HG03432 (cell line): ENCODE measurements around the gene KCTD3.

Source experiments
- ATAC-seq: cut with Tn5 transposase; IDR thresholded peaks from one replicate; pipeline ENCODE4 v1.9.1; 2021; ENCODE audit warnings: mild to moderate bottlenecking, moderate library complexity; ENCODE audit not compliant: unreplicated experiment

Gene KCTD3

DNA sequence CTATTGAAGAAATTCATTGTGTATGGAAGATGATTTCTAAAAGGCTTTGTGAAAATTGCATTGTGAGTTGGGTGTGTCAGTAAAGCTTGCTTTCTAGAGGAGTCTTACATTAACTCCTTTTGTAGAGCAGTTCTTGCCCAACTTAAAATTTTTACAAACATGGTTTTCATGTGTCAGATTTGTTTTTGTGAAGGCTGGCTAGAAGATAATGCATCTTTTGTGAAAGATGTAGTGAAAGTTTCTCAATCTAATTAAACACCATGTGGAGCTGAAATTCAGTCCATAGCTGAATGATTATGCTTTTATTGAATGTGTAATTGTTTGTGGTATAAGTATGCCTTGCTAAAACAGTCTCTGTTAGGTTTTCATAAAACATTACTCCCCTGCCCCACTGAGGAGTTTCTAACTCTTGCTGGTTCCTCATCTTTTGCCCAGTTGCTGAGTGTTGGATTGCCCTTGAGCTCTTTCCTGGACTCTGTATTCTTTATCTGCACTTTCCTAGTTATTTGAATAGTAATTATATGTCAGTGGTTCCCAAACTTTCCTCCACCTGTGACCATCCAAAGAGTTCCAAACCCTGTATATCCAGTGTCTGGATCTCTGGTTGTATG lies 38.0 kb downstream of the KCTD3 start:
- no peak for ATAC-seq

DNA sequence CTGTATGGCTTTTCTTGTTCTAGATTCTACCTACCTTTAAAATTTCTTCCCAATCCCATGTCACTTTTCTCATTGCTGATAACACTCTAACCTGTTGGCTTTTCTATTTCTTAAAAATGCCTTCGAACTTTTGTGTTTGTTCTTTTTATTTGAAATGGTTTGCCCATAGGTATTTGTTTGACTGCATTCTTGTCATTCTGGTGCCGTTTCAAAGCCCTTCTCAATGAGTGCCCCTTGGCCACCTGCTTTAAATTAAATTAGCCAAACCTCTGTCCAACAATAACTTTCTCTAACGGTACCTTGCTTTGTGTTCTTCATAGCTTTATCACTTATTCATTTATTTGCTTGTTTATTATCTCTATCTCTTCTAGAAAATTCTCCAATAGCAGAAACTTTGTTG lies 38.9 kb downstream of the KCTD3 start:
- no peak for ATAC-seq

DNA sequence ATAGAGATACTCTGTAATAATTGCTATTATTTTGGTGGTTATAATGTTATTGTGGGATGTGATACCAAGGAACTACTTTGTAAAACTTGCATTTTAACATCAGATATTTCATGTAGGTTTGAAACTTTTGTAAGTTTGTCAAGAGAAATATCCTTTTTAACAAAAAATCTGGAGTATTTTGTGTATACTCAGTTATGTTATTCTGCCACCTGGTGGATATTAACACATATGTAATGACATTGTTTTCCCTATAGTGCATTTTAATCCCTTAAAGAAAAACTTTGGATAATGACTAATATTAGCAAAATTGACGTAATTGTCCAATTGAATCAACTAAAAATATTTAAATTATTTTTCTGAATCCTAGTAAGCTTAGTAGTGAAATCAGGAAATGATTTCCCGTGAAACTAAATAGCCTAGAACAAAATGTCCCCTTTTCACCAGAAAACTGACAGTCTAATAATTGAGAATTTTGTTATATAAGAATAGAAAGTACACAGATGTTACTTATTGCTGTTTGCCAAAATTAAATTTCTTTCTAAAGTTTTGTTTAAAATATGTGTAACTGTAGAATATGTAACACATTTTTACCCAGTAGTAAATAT lies 39.6 kb downstream of the KCTD3 start:
- peak; percentile 57 for ATAC-seq

DNA sequence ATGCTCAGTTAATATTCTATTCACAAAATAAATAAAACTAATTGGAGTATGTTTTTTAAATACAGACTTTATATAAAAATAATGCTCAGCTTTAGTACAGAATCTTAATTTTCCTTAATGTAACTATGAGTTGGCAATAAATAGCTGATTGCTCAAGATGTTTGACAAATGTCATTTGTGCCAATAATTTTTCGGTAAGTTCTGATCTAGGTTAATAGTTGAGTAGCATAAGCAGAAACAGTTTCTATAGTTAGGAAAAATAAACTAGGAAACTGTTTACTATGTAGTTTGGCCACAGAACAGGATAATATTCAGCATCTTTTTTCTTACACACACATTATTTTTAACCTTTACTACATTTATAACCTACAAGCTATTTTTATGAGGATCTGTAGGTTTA lies 40.3 kb downstream of the KCTD3 start:
- no peak for ATAC-seq

DNA sequence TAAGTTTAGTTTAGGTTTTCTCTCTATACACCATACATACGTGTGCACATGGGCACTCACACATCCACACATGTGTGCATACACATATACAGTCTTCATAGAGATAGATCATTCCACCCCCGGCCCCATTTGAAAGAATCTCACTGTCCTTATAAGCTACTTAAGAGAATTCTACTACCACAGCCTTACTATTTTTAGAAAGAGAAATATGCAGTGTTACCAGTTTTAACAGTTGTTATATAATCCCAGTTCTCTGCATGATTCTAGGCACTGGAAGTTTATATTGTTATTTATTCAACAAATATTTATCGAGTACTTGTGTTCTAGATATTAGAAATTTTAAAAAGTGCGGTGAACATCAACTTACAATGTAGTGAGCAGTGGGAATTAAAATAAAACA lies 41.5 kb downstream of the KCTD3 start:
- ATAC-seq, result no peak

DNA sequence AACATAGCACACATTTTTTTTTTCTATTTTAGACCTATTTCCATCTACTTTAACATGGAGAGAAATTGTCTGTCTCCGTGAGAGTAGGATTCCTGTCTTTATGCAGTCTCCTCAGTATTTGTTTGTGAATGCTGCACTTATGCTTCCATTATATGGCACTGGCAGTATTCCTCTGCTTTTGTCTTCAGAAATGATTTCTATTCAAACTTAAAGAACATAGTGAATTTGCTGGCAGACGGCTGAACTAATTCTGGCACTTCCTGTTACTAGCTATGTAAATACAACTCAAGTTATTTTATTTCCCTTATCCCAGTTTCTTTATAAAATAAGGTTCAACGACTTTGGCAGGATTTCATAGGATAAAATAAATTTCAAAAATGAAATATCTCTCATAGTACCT lies 45.3 kb downstream of the KCTD3 start:
- no peak for ATAC-seq

DNA sequence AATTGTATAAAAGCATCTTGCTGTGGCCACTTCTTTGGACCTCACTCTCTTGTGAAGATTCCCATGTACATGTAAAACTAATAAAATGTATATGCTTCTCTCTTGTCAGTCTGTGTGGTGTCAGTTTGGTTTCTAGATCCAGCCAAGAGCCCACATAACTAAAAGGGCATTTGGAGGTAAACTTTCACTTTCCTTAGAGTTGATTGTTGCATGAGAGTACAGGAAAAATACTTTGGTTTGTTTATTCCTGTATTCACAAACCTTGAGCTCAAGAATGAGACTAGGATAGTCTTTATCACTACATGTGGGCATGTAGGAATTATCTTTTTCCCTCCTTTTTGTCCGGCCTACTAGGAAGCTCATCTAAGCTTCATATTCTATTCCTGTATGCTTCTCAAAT lies 50.9 kb downstream of the KCTD3 start:
- peak; percentile 75 for ATAC-seq

DNA sequence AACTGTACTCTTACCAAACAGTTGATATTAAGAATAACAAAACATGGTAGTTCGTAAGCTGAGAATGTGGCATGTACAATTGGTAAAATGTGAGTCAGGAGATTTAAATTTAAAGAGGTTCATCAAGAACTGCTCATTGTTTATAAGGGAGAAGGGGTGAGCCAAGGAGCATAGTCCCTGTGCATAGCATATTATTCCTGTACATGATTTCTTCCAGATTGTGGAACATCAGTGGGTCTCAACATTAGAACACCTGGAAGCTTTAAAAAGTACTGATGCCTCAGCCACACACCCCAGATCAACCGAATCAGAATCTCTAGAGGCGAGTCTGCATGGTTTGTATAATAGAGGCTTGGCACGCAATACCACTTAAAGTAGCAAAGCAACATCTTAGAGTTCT lies 56.1 kb downstream of the KCTD3 start:
- ATAC-seq, result no peak

DNA sequence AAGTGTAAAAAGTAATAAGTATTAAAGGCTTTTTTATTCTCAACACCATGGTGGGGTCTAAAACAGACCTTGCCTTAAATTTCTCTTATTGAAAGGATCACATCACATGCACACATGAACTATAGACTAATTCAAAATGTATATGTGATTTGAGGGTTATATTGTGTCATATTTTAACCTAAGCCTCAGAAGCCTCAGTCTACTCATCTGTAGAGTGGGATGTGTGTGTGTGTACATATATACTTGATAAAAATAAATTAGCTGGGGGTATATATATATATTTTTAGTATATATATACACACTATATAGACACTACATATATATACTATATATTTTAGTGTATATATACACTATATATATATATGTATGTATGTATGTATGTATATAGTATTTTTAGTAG lies 58.8 kb downstream of the KCTD3 start:
- no peak for ATAC-seq

DNA sequence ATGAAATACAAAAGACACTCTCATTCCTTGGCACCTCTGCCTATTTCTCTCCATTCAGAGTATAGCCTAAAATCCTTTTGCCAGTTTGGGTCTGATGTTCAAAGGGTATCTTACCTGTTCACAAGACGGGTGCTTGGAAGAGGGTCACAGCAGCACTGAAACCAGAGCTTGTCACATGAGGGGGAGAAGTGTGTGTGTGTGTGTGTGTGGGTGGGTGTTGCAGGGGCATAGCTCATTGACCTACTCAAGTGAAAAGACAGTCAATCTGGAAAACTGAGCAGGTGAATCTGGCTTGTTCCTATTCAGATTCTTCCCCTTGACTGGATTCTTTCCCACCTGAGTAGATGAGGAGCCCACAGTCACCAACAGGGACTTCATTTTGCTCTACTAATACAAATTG lies 63.9 kb downstream of the KCTD3 start:
- no peak for ATAC-seq

DNA sequence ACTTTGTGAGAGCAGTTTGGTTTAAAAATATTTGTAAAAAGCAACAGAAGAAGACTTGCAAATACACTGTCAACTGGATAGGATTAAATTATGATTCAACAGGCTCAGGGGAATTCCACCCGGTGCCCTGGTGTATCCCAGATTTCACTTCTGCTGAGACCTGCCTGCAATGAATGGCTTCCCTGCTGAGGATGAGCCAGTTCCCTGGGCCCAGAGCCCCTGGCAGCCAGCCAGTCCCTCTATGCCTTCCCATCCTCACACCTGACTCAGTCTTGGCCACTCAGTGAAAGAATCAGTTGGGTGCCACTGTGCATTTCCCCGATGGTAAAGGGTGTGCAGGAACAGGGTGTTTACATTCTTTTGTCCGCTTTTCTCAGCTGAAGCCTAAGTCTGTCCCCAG lies 64.4 kb downstream of the KCTD3 start:
- no peak for ATAC-seq

DNA sequence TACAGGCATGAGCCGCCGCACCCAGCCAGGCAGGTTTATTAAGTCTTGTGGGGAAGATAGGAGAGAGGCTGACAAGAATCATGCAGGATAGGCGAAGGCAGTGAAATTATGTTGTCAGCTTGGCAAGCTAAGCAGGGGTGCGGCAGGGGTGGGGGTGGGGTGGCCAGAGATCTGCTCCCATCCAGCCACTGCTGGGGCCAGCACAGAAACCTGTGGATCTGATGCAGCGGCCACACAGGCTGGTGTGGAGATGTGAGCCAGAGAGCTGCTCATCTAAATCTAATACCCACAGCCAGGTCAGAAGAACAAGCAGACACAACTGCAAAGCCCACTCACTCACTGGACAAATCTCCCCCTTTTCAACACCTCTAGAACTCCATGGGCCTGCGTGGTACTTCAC lies 68.7 kb downstream of the KCTD3 start:
- ATAC-seq, result no peak

DNA sequence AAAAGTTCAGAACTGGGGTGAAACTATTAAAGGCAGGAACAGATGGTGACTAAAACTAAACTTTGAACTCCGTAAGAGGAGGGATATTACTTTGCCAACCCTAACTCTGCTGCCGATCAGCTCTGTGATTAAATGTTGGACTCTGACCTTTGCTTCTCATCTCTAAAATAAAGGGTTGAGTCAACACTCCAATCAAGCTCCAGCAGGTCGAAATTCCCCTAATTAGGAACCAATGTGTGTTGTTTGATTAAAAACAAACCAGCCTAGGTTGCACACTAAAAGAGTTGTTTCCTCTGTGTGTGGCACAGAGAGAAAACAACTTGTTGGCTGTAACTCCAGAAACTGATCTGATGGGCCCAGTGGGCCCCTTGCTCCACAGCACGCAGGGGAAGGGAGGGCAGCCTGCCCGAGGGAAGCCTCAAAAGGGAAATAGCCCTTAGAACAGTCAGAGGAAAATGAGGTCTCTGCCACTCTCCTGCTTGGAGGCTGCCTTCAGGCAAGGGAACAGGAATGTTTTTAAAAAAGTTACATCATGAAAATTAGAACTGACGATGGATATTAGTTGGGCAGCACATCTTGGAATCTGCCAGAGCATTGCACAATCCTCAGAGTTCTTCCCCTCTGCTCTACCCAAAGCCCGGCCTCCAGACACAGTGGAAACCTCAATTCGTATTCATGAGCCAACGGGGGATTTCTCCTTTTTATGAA lies 69.3 kb downstream of the KCTD3 start:
- peak; percentile 45 for ATAC-seq

DNA sequence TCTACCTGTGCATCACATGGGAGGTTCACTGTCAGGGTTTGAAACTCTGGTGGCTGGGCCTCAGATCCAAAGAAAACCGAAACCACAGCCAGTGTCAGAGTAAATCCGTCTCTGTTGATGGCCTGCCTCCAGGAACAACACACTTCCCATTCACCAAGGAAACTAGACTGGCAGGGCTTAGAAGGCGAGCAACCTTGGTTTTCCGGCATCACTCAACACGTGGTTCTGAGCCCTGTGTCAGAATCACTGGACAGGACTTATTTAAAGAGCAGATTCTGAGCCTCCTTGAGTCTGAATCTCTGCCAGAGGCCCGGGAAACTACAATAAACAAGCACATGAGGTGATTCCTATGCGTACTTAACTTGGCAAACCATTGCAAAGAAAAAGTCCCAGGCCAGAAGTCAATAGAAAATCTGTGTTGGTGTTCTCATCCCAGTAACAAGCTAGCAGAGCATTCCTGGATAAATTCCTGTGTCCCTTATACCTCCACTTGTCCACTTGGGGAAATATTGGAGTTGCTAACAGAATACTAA lies 70.0 kb downstream of the KCTD3 start:
- ATAC-seq, result no peak

DNA sequence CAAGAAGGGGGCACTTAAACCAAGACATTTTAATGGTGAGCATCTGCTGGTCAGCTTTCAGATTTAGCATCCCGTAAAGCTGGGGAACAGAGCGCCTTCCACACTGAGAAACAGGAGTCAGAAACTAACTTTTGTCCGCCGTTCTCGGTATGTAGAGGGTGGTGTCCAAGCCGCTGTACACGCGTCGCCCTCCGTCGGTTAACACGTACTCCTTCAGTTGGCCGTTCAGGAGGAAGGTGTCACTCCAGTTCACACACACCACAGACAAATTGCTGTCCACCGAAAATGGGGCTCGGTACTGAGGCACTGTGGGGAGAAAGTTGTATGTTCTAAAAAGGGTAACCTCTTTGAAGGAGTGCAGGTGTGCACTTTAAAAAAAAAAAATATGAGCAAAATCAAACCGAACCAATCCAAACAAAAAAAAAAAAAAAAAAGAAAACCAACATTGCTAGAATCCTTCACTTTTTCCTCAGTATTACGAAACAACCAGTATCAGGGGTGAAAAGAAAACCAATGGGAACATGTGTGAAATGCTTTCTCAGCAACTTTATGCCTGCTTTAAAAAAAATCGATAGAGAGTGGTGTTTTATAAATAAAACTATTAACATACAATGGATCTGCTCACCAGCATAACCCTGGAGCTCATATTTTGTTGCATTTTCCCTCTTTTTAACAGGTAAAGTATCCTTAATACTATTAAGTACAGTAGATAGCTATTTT lies 73.5 kb downstream of the KCTD3 start:
- no peak for ATAC-seq

DNA sequence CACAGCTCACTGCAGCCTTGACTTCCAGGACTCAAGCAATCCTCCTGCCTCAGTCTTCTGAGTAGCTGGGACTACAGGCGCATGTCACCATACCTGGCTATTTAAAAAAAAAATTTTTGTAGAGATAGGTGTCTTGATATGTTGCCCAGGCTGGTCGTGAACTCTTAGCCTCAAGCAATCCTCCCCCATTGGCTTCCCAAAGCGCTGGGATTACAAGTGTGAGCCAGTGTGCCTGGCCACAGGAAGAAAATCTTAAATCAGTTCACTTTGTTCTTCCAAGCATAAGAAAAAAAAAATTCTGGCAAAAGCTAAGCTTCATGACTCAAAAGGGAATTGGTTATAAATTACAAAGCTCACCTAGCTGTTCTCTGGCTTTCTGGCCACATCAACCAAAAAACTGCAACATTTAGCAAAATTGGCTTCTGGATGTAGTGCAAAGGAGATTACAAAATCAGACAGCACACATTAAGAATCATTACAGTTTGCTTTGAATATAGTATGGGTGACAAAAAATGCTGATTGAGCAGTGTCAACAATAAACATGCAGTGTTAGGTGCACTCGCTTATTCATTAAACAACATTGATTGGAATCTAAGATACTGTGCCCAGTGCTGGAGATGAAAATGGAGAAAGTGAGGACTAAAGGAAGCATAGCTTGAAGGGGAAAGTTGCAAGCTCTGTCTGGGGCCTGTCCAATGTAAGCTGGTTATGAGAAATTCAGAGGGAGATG lies 76.7 kb downstream of the KCTD3 start:
- ATAC-seq, result no peak

DNA sequence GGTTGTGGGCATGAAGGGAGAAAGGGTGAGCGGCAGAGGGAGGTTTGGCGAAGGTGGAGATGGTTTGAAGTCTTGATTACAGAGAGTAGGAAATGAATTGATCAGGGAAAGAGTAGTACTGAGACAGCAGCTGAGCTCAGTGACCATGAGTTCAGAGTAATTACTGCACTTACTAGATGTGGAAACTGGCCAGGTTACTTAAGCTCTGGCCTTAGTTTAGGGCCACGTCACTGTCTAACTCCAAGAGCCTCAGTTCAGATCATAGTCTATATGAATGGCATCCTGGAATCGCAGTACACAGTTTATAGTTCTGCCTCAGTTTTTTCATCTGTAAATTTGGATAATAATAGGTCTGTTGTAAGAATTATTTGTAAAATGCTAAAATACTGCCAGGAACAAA lies 78.1 kb downstream of the KCTD3 start:
- ATAC-seq, result no peak

DNA sequence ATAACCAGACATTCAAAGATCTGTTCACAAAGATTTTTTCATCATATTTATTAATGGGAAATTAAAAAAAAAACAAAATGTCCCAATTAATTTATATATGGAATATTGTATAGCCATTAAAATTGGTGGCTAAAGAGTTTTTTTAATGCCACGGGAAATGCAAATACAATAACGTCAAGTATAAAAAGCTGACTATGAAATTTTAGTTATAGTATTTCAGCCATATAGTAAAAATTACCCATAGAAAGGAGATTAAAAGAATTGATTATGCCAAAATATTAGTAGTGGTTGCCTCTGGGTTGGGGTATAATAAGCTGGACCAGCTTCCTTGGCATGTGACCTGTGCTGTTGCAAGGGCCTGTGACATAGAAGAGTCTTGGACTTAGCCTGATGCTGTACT lies 78.8 kb downstream of the KCTD3 start:
- no peak for ATAC-seq

DNA sequence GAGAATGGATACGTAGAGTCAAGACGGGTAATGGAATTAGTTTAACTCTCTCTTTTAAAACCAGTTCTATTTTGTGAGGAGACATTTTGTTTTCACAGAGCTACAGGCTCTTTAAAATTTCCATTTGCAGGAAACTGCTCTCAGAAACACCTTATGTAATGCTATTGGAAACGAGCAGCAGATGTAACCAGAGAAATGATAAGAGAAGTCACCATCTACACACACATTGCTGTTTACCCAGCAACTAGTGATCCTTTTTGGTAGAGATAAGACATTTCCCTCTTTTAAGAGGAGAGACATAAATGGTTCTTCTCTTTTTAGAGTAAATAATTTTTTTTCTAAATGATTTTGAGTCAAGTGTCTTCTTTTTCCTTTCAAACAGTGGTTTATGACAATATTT lies 80.6 kb downstream of the KCTD3 start:
- ATAC-seq, result no peak

DNA sequence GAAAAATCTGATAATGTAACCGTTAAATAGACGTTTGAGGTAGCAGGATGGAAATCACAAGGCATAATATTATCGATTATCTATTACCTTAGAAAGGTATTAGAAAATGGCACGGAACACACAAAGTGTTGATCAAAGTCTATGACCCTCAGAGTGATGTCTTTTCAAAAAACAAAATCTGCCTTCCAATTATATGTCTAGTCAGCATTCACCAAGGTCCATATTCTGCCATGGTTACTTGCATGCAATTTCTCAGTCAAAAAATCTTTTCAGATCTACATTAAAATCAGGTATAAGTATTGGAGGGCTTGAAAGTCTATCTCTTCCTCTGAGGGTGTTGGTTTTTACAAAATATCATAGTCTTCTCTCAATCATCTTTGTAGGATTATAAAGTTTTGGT lies 81.9 kb downstream of the KCTD3 start:
- ATAC-seq, result no peak
